Neural cell (in vitro differentiated cells): ENCODE data around the gene CNTF. TPM values are rescaled to one million over a fixed set of nuclear protein-coding genes. Genes with fewer than 3 reads are reported as not detected.

ENCODE experiments used
- H2AFZ ChIP-seq: fragments of 200-600, 300-800 bp; sonication (generic), shearing (Covaris generic); 2 replicates; pipeline ENCODE4 v1.6.0; 2014; ENCODE audit warnings: low read depth, mild to moderate bottlenecking, antibody characterized with exemption, low read length, moderate library complexity
- H3F3A ChIP-seq: fragments of 200-600 bp; shearing (Covaris generic); 2 replicates; pipeline ENCODE4 v1.6.1; 2016; ENCODE audit warnings: mild to moderate bottlenecking, moderate library complexity, mixed read lengths, antibody characterized with exemption, low read length; ENCODE audit not compliant: insufficient read depth, poor library complexity, severe bottlenecking
- H3K27ac ChIP-seq: fragments of 200-600, 300-800 bp; sonication (generic), shearing (Covaris generic); 2 replicates; pipeline ENCODE4 v1.5.1; 2014; ENCODE audit warnings: mild to moderate bottlenecking, low read length, moderate library complexity
- H3K27me3 ChIP-seq: fragments of 300-800, 200-600 bp; sonication (generic), shearing (Covaris generic); 2 replicates; pipeline ENCODE4 v1.6.0; 2014; ENCODE audit warnings: mild to moderate bottlenecking, low read depth, low read length, moderate library complexity; ENCODE audit not compliant: insufficient read depth
- H3K36me3 ChIP-seq: fragments of 300-800, 200-600 bp; sonication (generic), shearing (Covaris generic); 2 replicates; pipeline ENCODE4 v1.5.1; 2014; ENCODE audit warnings: mild to moderate bottlenecking, antibody characterized with exemption, low read length, moderate library complexity; ENCODE audit not compliant: insufficient read depth
- H3K4me2 ChIP-seq: fragments of 300-800, 200-600 bp; sonication (generic), shearing (Covaris generic); 2 replicates; pipeline ENCODE4 v1.6.0; 2014; ENCODE audit warnings: mild to moderate bottlenecking, low read length
- H3K4me3 ChIP-seq: fragments of 300-800, 200-600 bp; sonication (generic), shearing (Covaris generic); 2 replicates; pipeline ENCODE4 v1.5.1; 2014; ENCODE audit warnings: mild to moderate bottlenecking, low read length, moderate library complexity
- H3K79me2 ChIP-seq: fragments of 200-600 bp; shearing (Covaris generic); replicated peaks from 2 replicates; pipeline ENCODE4 v1.6.0; 2014; ENCODE audit warnings: mild to moderate bottlenecking, low read length, moderate library complexity; ENCODE audit not compliant: insufficient read depth
- H3K9ac ChIP-seq: fragments of 300-800, 200-600 bp; sonication (generic), shearing (Covaris generic); 2 replicates; pipeline ENCODE4 v1.6.1; 2016; ENCODE audit warnings: mild to moderate bottlenecking, low read length, mixed read lengths
- H3K9me2 ChIP-seq: fragments of 200-600 bp; shearing (Covaris generic); 2 replicates; pipeline ENCODE4 v1.6.1; 2016; ENCODE audit warnings: mild to moderate bottlenecking, low read length, mixed read lengths; ENCODE audit not compliant: insufficient read depth
- H3K9me3 ChIP-seq: fragments of 200-600, 300-800 bp; sonication (generic), shearing (Covaris generic); 2 replicates; pipeline ENCODE4 v1.6.1; 2016; ENCODE audit warnings: mild to moderate bottlenecking, mixed run types, low read length, moderate library complexity, mixed read lengths
- H4K20me1 ChIP-seq: fragments of 200-600 bp; shearing (Covaris generic); 2 replicates; pipeline ENCODE4 v1.6.1; 2016; ENCODE audit warnings: mild to moderate bottlenecking, mixed run types; ENCODE audit not compliant: insufficient read depth
- EP300 ChIP-seq: fragments of 450-650 bp; conservative IDR thresholded peaks from 2 replicates; pipeline ENCODE4 v1.6.1; 2014; ENCODE audit warnings: antibody characterized with exemption, mild to moderate bottlenecking, moderate library complexity; ENCODE audit not compliant: poor library complexity, severe bottlenecking
- EZH2 ChIP-seq: fragments of 200-600, 300-800 bp; shearing (Covaris generic), sonication (generic); IDR thresholded peaks from 2 replicates; pipeline ENCODE4 v1.6.1; 2014; ENCODE audit warnings: antibody characterized with exemption, low read length, borderline replicate concordance, mild to moderate bottlenecking; ENCODE audit not compliant: insufficient read depth, poor library complexity, severe bottlenecking
- MXI1 ChIP-seq: fragments of 450-650 bp; conservative IDR thresholded peaks from 2 replicates; pipeline ENCODE4 v1.6.1; 2014; ENCODE audit warnings: antibody characterized with exemption, mild to moderate bottlenecking; ENCODE audit not compliant: poor library complexity, severe bottlenecking
- POLR2AphosphoS5 ChIP-seq: IDR thresholded peaks from 2 replicates; pipeline ENCODE4 v1.6.1; 2012
- RAD21 ChIP-seq: fragments of 450-650 bp; conservative IDR thresholded peaks from 2 replicates; pipeline ENCODE4 v1.6.1; 2014; ENCODE audit warnings: antibody characterized with exemption, mild to moderate bottlenecking, moderate library complexity
- SMC3 ChIP-seq: fragments of 450-650 bp; conservative IDR thresholded peaks from 2 replicates; pipeline ENCODE4 v1.6.1; 2014; ENCODE audit warnings: antibody characterized with exemption, mild to moderate bottlenecking, moderate library complexity; ENCODE audit not compliant: poor library complexity
- TAF1 ChIP-seq: IDR thresholded peaks from 2 replicates; pipeline ENCODE4 v1.6.1; 2012; ENCODE audit warnings: low read depth
- polyA plus RNA-seq: library from polyadenylated mRNA; depleted of rRNA; stranded (reverse); fragments of >200 nt; gene quantifications from 2 replicates; pipeline ENCODE4 v1.2.3, GENCODE V29; 2014
- TF ChIP-seq, protein P1 (sequence below): fragments of 450-650 bp; IDR thresholded peaks from 2 replicates; pipeline ENCODE4 v1.5.1; 2014; ENCODE audit warnings: antibody characterized with exemption, mild to moderate bottlenecking, moderate library complexity; ENCODE audit not compliant: poor library complexity, severe bottlenecking
- TF ChIP-seq, protein P2 (sequence below): IDR thresholded peaks from 2 replicates; pipeline ENCODE4 v1.6.1; 2012; ENCODE audit warnings: borderline replicate concordance

CNTF gene
- polyA plus RNA-seq, 1 donor from 2014 or later, result 2.3 TPM

DNA sequence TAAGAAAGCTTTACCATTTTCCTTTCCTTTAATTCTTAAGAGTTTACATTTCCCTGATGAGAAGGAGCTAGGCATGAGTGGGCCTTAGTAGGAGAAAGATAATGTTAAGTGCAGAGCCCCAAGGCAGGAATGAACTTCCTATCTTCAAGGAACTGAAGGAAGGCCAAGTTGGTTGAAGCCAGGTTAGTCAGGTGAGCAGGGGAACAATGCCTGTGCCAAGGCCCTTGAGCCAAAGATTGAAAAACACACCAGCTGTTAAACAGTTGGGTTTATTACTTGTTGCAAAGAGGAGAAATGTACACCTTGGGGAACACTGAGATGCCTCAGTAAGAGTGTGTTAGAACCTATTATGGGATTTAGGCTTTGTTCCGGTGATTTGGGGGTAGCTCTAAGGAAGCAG is 10.0 kb downstream of the CNTF start (continued):
- TF ChIP-seq, protein P1, sequence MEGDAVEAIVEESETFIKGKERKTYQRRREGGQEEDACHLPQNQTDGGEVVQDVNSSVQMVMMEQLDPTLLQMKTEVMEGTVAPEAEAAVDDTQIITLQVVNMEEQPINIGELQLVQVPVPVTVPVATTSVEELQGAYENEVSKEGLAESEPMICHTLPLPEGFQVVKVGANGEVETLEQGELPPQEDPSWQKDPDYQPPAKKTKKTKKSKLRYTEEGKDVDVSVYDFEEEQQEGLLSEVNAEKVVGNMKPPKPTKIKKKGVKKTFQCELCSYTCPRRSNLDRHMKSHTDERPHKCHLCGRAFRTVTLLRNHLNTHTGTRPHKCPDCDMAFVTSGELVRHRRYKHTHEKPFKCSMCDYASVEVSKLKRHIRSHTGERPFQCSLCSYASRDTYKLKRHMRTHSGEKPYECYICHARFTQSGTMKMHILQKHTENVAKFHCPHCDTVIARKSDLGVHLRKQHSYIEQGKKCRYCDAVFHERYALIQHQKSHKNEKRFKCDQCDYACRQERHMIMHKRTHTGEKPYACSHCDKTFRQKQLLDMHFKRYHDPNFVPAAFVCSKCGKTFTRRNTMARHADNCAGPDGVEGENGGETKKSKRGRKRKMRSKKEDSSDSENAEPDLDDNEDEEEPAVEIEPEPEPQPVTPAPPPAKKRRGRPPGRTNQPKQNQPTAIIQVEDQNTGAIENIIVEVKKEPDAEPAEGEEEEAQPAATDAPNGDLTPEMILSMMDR, result no peak

DNA sequence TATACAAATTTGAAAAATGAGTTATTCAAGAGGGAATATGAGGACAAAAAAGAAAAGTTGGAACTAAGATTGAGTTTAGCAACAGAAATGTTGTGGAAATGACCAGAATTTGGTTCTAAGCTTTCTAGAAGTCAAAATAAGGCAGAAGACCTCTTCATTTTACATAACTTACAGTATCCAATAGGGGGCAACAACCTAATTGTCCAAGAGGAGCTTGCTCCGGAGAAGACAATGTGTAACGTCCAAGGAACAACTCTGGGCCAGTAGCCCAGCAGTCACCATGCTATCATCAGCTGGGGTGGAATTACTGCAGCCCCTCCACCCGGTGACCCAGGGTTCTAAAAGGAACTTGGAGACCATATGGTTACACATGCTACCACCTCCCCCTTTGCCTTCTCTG is 14.1 kb downstream of the CNTF start:
- Histone ChIP-seq H2AFZ (no peak overlapping the region), H3K27me3 (no peaks in the 10 kb centered on the region), H3K9me3 (no peaks in the 10 kb centered on the region), H3K27ac (no peak overlapping the region), H3K4me3 (no peak overlapping the region), H3K4me2 (no peak overlapping the region), H3K9me2 (no peaks in the 10 kb centered on the region), H3K79me2 (no peaks in the 10 kb centered on the region), H3K9ac (no peak overlapping the region), H3K36me3 (no peaks in the 10 kb centered on the region), H4K20me1 (no peaks in the 10 kb centered on the region), H3F3A (no peaks in the 10 kb centered on the region)
- no peak for TF ChIP-seq EP300
- no peak for TF ChIP-seq SMC3
- TF ChIP-seq, protein P1, result no peak
- TF ChIP-seq TAF1, result no peak
- TF ChIP-seq POLR2AphosphoS5, result no peak
- TF ChIP-seq, protein P2, sequence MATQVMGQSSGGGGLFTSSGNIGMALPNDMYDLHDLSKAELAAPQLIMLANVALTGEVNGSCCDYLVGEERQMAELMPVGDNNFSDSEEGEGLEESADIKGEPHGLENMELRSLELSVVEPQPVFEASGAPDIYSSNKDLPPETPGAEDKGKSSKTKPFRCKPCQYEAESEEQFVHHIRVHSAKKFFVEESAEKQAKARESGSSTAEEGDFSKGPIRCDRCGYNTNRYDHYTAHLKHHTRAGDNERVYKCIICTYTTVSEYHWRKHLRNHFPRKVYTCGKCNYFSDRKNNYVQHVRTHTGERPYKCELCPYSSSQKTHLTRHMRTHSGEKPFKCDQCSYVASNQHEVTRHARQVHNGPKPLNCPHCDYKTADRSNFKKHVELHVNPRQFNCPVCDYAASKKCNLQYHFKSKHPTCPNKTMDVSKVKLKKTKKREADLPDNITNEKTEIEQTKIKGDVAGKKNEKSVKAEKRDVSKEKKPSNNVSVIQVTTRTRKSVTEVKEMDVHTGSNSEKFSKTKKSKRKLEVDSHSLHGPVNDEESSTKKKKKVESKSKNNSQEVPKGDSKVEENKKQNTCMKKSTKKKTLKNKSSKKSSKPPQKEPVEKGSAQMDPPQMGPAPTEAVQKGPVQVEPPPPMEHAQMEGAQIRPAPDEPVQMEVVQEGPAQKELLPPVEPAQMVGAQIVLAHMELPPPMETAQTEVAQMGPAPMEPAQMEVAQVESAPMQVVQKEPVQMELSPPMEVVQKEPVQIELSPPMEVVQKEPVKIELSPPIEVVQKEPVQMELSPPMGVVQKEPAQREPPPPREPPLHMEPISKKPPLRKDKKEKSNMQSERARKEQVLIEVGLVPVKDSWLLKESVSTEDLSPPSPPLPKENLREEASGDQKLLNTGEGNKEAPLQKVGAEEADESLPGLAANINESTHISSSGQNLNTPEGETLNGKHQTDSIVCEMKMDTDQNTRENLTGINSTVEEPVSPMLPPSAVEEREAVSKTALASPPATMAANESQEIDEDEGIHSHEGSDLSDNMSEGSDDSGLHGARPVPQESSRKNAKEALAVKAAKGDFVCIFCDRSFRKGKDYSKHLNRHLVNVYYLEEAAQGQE, result no peak
- no peak for TF ChIP-seq EZH2
- TF ChIP-seq MXI1, result no peak
- TF ChIP-seq RAD21, result no peak

DNA sequence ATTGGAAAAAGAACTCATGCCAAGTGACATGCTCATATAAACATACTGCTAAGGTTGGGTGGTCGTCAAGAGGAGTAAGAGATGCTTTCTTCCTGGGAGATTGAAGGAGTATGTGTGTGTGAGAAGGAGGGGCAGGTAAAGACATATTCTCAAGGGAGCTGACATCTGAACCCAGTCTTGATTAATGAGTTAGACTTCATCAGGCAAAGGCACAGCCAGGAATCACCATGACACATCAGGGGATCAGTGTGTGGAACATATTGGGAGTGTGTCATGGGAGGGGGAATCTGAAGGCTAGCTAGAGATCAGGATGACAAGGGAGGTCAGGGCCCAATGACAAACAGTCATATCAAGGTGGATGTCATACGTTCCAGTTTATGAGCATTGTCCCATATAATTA is 14.9 kb downstream of the CNTF start:
- H3K79me2 ChIP-seq, result no peaks in the 10 kb centered on the region
- no peaks in the 10 kb centered on the region for H3K27me3 ChIP-seq
- H3K27ac ChIP-seq, result no peak overlapping the region
- H2AFZ ChIP-seq, result no peak overlapping the region
- H3K9me3 ChIP-seq, result no peaks in the 10 kb centered on the region
- no peak overlapping the region for H3K9ac ChIP-seq
- no peaks in the 10 kb centered on the region for H4K20me1 ChIP-seq
- H3K4me2 ChIP-seq, result no peak overlapping the region
- no peaks in the 10 kb centered on the region for H3K9me2 ChIP-seq
- no peaks in the 10 kb centered on the region for H3F3A ChIP-seq
- H3K36me3 ChIP-seq, result no peaks in the 10 kb centered on the region
- TF ChIP-seq RAD21 (no peak), SMC3 (no peak)
- H3K4me3 ChIP-seq, result no peak overlapping the region
